GDM1 (cell line): ENCODE data around the gene PCLAF.

ENCODE experiments used
- DNase-seq: peaks from one replicate; lab custom pipeline; 2025; lab: John Stamatoyannopoulos, UW

Gene PCLAF

DNA sequence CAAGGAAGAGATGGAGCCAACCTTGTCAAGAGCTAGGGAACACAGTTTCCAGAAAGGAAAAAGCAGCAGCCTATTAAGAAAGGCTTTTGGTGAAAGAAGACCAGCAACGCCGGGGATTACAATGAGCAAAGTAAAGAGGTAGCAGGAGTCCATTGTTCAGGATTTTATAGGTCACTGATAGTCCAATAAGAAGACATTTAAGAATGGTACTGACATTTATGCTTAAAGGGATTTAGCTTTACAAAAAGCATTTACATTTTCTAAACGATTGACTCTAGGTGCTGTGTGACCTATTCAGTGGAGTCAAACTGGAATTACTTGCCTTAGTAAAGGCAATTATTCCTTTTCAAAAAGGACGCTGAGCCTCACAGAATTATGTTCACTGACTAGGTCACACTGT lies 66.0 kb downstream of the PCLAF start:
- no peak for DNase-seq

GRCh38 chr15:64314456-64314855 lies 66.8 kb downstream of the PCLAF start:
- no peak for DNase-seq
